ENCODE measurements around the gene ADAMTS16.

The ADAMTS16 gene

GRCh38 chr5:5105531-5105930 lies 34.6 kb upstream of the ADAMTS16 start:
- Histone ChIP-seq H3K9me3 (ENCODE audit: severe bottlenecking) (peaks cover 5% of the 10 kb centered on the region), H3K27me3 (ENCODE audit: insufficient read depth, low read depth, severe bottlenecking) (peaks cover 85% of the 10 kb centered on the region), H3K4me3 (ENCODE audit: low read depth, low read length) (no peak overlapping the region), H3K36me3 (no peaks in the 10 kb centered on the region), H3K27ac (no peak overlapping the region)
- TF ChIP-seq, protein P1, sequence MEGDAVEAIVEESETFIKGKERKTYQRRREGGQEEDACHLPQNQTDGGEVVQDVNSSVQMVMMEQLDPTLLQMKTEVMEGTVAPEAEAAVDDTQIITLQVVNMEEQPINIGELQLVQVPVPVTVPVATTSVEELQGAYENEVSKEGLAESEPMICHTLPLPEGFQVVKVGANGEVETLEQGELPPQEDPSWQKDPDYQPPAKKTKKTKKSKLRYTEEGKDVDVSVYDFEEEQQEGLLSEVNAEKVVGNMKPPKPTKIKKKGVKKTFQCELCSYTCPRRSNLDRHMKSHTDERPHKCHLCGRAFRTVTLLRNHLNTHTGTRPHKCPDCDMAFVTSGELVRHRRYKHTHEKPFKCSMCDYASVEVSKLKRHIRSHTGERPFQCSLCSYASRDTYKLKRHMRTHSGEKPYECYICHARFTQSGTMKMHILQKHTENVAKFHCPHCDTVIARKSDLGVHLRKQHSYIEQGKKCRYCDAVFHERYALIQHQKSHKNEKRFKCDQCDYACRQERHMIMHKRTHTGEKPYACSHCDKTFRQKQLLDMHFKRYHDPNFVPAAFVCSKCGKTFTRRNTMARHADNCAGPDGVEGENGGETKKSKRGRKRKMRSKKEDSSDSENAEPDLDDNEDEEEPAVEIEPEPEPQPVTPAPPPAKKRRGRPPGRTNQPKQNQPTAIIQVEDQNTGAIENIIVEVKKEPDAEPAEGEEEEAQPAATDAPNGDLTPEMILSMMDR (IDR thresholded peaks at IDR 0.05; ENCODE audit: low read depth, low read length), result no peak
- DNase-seq, result no peak

DNA sequence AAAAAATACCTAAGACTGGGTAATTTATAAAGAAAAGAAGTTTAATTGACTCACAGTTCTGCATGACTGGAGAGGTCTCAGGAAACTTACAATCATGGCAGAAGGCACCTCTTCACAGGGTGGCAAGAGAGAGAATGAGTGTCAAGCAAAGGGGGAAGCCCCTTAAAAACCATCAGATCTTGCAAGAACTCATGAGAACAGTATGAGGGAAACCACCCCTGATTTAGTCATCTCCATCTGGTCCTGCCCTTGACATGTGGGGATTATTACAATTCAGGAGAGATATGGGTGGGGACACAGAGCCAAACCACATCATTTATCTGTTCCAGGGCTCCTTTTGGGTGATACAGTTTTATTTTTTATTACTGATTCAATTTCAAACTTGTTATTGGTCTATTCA lies 23.2 kb upstream of the ADAMTS16 start:
- no peak overlapping the region for H3K4me3 ChIP-seq (ENCODE audit: low read depth, low read length)
- H3K27ac ChIP-seq, result no peak overlapping the region
- peaks cover 8% of the 10 kb centered on the region for H3K9me3 ChIP-seq (ENCODE audit: severe bottlenecking)
- H3K27me3 ChIP-seq (ENCODE audit: insufficient read depth, low read depth, severe bottlenecking), result peaks cover 90% of the 10 kb centered on the region
- H3K36me3 ChIP-seq, result no peaks in the 10 kb centered on the region
- TF ChIP-seq, protein P1 (IDR thresholded peaks at IDR 0.05; ENCODE audit: low read depth, low read length), result no peak
- DNase-seq, result no peak

DNA sequence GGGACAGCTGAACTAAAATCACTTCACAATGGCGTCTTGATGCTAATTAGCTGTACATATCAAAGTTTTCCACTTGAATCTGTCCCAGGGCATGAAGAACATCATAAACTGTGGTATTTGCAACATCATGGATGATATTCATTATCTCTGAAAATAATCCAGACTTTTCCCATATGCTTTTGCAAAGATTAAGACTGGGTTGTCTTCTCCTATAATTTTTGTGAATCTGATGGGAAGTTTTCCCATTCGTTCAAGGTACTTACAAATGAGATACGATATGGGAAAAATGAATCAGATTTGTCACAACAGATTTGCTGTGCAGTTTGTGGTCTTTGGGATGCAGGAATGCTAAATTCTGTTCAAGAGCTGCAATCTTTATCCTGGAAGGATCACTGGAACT lies 17.4 kb upstream of the ADAMTS16 start:
- Histone ChIP-seq H3K36me3 (no peaks in the 10 kb centered on the region), H3K4me3 (ENCODE audit: low read depth, low read length) (no peak overlapping the region), H3K27ac (no peak overlapping the region), H3K27me3 (ENCODE audit: insufficient read depth, low read depth, severe bottlenecking) (peaks cover 88% of the 10 kb centered on the region), H3K9me3 (ENCODE audit: severe bottlenecking) (peaks cover 6% of the 10 kb centered on the region)
- no peak for DNase-seq
- TF ChIP-seq, protein P1 (IDR thresholded peaks at IDR 0.05; ENCODE audit: low read depth, low read length), result no peak

DNA sequence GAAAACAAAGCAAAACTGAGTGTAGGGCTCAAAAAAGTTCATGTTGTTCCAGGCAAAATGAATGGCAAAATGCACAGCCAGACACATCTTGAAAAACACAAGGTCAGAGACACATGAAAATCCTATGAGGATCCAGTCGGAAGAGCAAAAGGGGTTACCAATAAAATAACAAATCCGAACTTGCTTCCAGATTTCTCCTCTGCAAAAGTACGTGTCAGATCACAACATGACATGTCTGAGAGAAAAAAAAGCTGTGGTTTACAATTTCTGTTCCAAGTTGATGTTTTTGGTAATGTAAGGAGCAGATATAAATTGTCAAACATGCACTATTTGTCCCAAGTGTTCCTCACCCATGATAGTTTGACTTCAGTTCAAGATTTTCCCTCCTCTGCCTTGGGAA lies 15.9 kb upstream of the ADAMTS16 start:
- Histone ChIP-seq H3K36me3 (no peaks in the 10 kb centered on the region), H3K27ac (no peak overlapping the region), H3K27me3 (ENCODE audit: insufficient read depth, low read depth, severe bottlenecking) (peaks cover 90% of the 10 kb centered on the region), H3K4me3 (ENCODE audit: low read depth, low read length) (no peak overlapping the region), H3K9me3 (ENCODE audit: severe bottlenecking) (peaks cover 6% of the 10 kb centered on the region)
- TF ChIP-seq, protein P1 (IDR thresholded peaks at IDR 0.05; ENCODE audit: low read depth, low read length), result no peak
- DNase-seq, result no peak

GRCh38 chr5:5126444-5126843 lies 13.7 kb upstream of the ADAMTS16 start:
- H3K4me3 ChIP-seq (ENCODE audit: low read depth, low read length), result no peak overlapping the region
- DNase-seq, result no peak
- peaks cover 92% of the 10 kb centered on the region for H3K27me3 ChIP-seq (ENCODE audit: insufficient read depth, low read depth, severe bottlenecking)
- no peaks in the 10 kb centered on the region for H3K9me3 ChIP-seq (ENCODE audit: severe bottlenecking)
- no peak overlapping the region for H3K27ac ChIP-seq
- TF ChIP-seq, protein P1 (IDR thresholded peaks at IDR 0.05; ENCODE audit: low read depth, low read length), result no peak
- H3K36me3 ChIP-seq, result no peaks in the 10 kb centered on the region

DNA sequence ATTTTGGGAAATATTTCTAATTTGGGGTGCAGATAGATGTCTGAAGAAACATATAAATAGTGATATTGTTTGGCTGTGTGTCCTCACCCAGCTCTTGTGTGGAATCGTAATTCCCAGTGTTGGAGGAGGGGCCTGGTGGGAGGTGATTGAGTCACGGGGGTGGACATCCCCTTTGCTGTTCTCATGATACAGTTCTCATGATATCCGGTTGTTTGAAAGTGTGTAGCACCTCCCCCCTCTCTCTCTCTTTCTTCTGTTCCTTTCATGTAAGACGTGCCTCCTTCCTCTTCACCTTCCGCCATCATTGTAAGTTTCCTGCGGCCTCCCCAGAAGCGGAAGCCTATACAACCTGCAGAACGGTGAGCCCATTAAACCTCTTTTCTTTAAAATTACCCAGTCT lies 11.4 kb upstream of the ADAMTS16 start:
- Histone ChIP-seq H3K27me3 (ENCODE audit: insufficient read depth, low read depth, severe bottlenecking) (peaks cover 94% of the 10 kb centered on the region), H3K4me3 (ENCODE audit: low read depth, low read length) (no peak overlapping the region), H3K27ac (no peak overlapping the region), H3K9me3 (ENCODE audit: severe bottlenecking) (peaks cover 8% of the 10 kb centered on the region), H3K36me3 (no peaks in the 10 kb centered on the region)
- TF ChIP-seq, protein P1 (IDR thresholded peaks at IDR 0.05; ENCODE audit: low read depth, low read length), result no peak
- DNase-seq, result no peak
